ENCODE data around the gene BHLHA15. TPM values are rescaled to one million over a fixed set of nuclear protein-coding genes. Genes with fewer than 3 reads are reported as not detected.

The BHLHA15 gene
- total and polyA plus RNA-seq, 2 of the 13 experiments (the other 11 are each of a cell fraction or from before 2014, with no cell fraction given): 1.9 to 6.1 TPM

- TF ChIP-seq ZGPAT (CRISPR knock-in tag; IDR thresholded peaks at IDR 0.05) (peak; percentile 77; the same call in 1 of the 2 replicates), GATA4 (IDR thresholded peaks at IDR 0.05; ENCODE audit: borderline replicate concordance, low read depth) (no peak), CHCHD3 (CRISPR knock-in tag; IDR thresholded peaks at IDR 0.05) (no peak), PRPF4 (IDR thresholded peaks at IDR 0.05; ENCODE audit: low read depth, low read length, poor library complexity, severe bottlenecking) (no peak), ASH2L (IDR thresholded peaks at IDR 0.05; ENCODE audit: insufficient read length, low read depth, low read length) (peak; percentile 81), ZNF558 (CRISPR knock-in tag; IDR thresholded peaks at IDR 0.05; ENCODE audit: borderline replicate concordance) (peak; percentile 27; the same call in 1 of the 2 replicates), HNF1B (CRISPR knock-in tag; IDR thresholded peaks at IDR 0.05) (peak; percentile 41; the same call in 1 of the 2 replicates), EZH2 (conservative IDR thresholded peaks at IDR 0.05; ENCODE audit: low read depth, low read length) (no peak), ZNF597 (CRISPR knock-in tag; IDR thresholded peaks at IDR 0.05) (0 out of 2 replicates have a peak, but pooled peaks have one; percentile 38), NCOA2 (CRISPR knock-in tag; IDR thresholded peaks at IDR 0.05) (no peak; the same call in 1 of the 2 replicates), PTBP1 (IDR thresholded peaks at IDR 0.05; ENCODE audit: low read depth, low read length, poor library complexity, severe bottlenecking) (no peak), TIGD3 (CRISPR knock-in tag; IDR thresholded peaks at IDR 0.05; ENCODE audit: borderline replicate concordance) (no peak), HMG20B (CRISPR knock-in tag; conservative IDR thresholded peaks at IDR 0.05) (no peak), RFX1 (IDR thresholded peaks at IDR 0.05) (no peak), ZNF296 (CRISPR knock-in tag; conservative IDR thresholded peaks at IDR 0.05) (no peak), ZNF138 (CRISPR knock-in tag; IDR thresholded peaks at IDR 0.05; ENCODE audit: low read depth) (peak; percentile 82; the same call in 1 of the 2 replicates), ZNF143 (CRISPR knock-in tag; IDR thresholded peaks at IDR 0.05) (no peak), PCBP1 (IDR thresholded peaks at IDR 0.05; ENCODE audit: borderline replicate concordance, low read depth, low read length) (no peak), ZNF501 (CRISPR knock-in tag; IDR thresholded peaks at IDR 0.05) (peak; percentile 63; the same call in 1 of the 2 replicates), TCF7 (IDR thresholded peaks at IDR 0.05; ENCODE audit: low read depth) (no peak), SP2 (CRISPR knock-in tag; IDR thresholded peaks at IDR 0.05) (peak; percentile 99)
These were observed 40.6 kb downstream of the BHLHA15 start, which contains the start of gene TECPR1 (continued) for GRCh38 chr7:98251601-98252424.

Measured in HepG2 (cell line).